A673 (cell line): Measurements from ENCODE around the gene P2RY2. TPM values are rescaled to one million over a fixed set of nuclear protein-coding genes. Genes with fewer than 3 reads are reported as not detected.

ENCODE experiments used
- BruUV-seq: library from RNA; stranded (reverse); fragments of 400-500 nt; replicated peaks from 2 replicates; lab custom pipeline; 2021; lab: Mats Ljungman, UMichigan
- CTCF ChIA-PET: fragments of 300-600 bp; sonication (Branson Sonifier 250); formaldehyde crosslinking; loops from one replicate; lab custom pipeline; 2022; ENCODE audit warnings: antibody characterized with exemption; lab: Charles Lee
- POLR2A ChIA-PET: fragments of 300-600 bp; sonication (Branson Sonifier 250); formaldehyde crosslinking; loops from one replicate; lab custom pipeline; 2022; ENCODE audit warnings: antibody characterized with exemption; ENCODE audit not compliant: low non-redundant PET; lab: Charles Lee
- DNase-seq: peaks from one replicate; pipeline ENCODE4 v3.0.0-alpha.2; 2015; ENCODE audit warnings: low spot score
- H3K27ac ChIP-seq: fragments of 200-600 bp; sonication (generic); 2 replicates; pipeline ENCODE4 v1.5.1; 2016; ENCODE audit warnings: mixed run types, low read depth, mild to moderate bottlenecking, mixed read lengths, antibody characterized with exemption, low read length; ENCODE audit not compliant: poor library complexity, severe bottlenecking
- H3K27me3 ChIP-seq: fragments of 200-600 bp; sonication (generic); replicated peaks from 2 replicates; pipeline ENCODE4 v1.6.1; 2017; ENCODE audit warnings: mixed run types, low read depth, mild to moderate bottlenecking, mixed read lengths, antibody characterized with exemption, low read length; ENCODE audit not compliant: insufficient read depth, poor library complexity
- H3K36me3 ChIP-seq: fragments of 200-600 bp; sonication (generic); 2 replicates; pipeline ENCODE4 v1.6.1; 2016; ENCODE audit warnings: mixed run types, mild to moderate bottlenecking, mixed read lengths, antibody characterized with exemption, low read length; ENCODE audit not compliant: insufficient read depth, poor library complexity, severe bottlenecking
- H3K4me1 ChIP-seq: fragments of 200-600 bp; sonication (generic); 2 replicates; pipeline ENCODE4 v1.6.1; 2017; ENCODE audit warnings: mixed run types, mild to moderate bottlenecking, mixed read lengths, antibody characterized with exemption, low read length; ENCODE audit not compliant: insufficient read depth, poor library complexity, severe bottlenecking
- H3K4me3 ChIP-seq: fragments of 200-600 bp; sonication (generic); 2 replicates; pipeline ENCODE4 v1.5.1; 2016; ENCODE audit warnings: low read depth, mixed run types, mild to moderate bottlenecking, mixed read lengths, low read length; ENCODE audit not compliant: poor library complexity, severe bottlenecking
- H3K9me3 ChIP-seq: fragments of 200-600 bp; sonication (generic); 2 replicates; pipeline ENCODE4 v1.6.1; 2016; ENCODE audit warnings: mixed run types, low read depth, mild to moderate bottlenecking, mixed read lengths, antibody characterized with exemption, low read length; ENCODE audit not compliant: poor library complexity, severe bottlenecking
- CTCF ChIP-seq: fragments of 300-800, 200-600 bp; sonication (generic); conservative IDR thresholded peaks from 2 replicates; pipeline ENCODE4 v1.5.1; 2017; ENCODE audit warnings: low read depth, mild to moderate bottlenecking, antibody characterized with exemption, low read length, moderate library complexity, mixed read lengths
- EZH2 ChIP-seq: fragments of 200-600 bp; sonication (generic); IDR thresholded peaks from 2 replicates; pipeline ENCODE4 v1.6.1; 2017; ENCODE audit warnings: borderline replicate concordance, low read depth, mild to moderate bottlenecking, mixed read lengths, antibody characterized with exemption, low read length; ENCODE audit not compliant: poor library complexity, severe bottlenecking
- intact Hi-C: fragments of 100-400 bp; cut with micrococcal nuclease; formaldehyde crosslinking; loops from one replicate; pipeline ENCODE4 v1.10.0; 2022; ENCODE audit not compliant: unreplicated experiment
- total RNA-seq: library from RNA; stranded (reverse); gene quantifications from 2 replicates; pipeline ENCODE4 v1.2.3, GENCODE V29; 2021

Gene P2RY2
- total RNA-seq, 1 experiment from 2014 or later = not detected

DNA sequence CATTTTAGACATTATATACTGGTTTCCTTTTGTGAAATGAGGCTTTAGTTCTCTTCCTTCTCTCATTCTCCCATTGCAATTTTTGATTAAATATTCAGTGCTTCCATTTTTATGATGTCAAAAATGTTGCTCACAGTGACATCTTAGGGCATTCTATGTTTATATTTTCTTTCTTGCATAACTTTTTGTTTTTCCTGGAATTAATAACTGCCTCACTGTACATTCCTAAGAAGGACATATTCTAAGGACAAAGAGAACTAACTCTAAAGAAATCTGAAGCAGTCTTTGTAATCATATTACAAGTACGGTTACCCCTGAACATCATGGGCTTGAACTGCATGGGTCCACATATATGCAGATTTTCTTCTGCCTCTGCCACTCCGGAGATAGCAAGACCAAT, 28.2 kb downstream of the P2RY2 start:
- POLR2A ChIA-PET = no interaction called here
- no TSS peak for BruUV-seq
- Histone ChIP-seq H3K36me3 (no peaks in the 10 kb centered on the region), H3K27me3 (no peaks in the 10 kb centered on the region), H3K9me3 (no peaks in the 10 kb centered on the region), H3K27ac (no peak overlapping the region), H3K4me1 (no peaks in the 10 kb centered on the region), H3K4me3 (no peak overlapping the region)
- no peak for DNase-seq
- intact Hi-C loops = loop anchor here (10.0 kb wide), 1 partner anchor 522 kb away; no protein-coding TSS in a partner anchor
- CTCF ChIA-PET = interaction anchor here (0.6 kb wide), 1 partner anchor 550 kb away, joined by 3 read pairs; no protein-coding TSS in a partner anchor
- TF ChIP-seq EZH2 = no peak

DNA sequence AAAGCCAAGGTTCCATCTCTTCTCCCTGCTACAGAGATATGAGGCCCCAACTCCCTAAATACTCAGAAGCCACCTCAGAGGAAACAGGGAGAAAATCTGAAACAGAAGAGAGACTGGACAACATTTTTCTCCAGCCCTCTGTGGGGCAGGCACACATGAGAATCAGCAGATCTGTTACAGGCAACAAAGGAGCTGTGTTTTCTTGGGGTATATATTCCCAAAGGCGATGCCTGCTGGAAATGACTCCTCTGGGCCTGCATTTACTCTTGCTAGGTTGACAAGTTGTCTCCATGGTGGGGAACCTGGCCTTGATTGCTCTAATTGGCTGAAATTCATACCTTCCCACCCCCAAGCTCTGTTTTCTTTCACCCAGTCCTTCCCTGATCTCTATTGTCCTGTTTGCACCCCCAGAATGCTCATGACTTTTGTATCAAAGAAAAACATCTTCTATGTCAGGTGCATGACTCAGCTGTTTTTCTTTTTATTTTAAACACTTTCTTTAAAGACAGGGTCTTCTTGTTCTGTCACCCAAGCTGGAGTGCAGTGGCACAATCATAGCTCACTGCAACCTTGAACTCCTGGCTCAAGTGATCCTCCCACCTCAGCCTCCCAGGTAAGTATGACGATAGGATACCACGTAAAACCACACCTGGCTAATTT, 30.6 kb downstream of the P2RY2 start:
- no TSS peak for BruUV-seq
- intact Hi-C loops = loop anchor here (10.0 kb wide), 1 partner anchor 524 kb away; no protein-coding TSS in a partner anchor
- Histone ChIP-seq H3K9me3 (no peaks in the 10 kb centered on the region), H3K4me3 (no peak overlapping the region), H3K4me1 (no peaks in the 10 kb centered on the region), H3K27ac (no peak overlapping the region), H3K27me3 (no peaks in the 10 kb centered on the region), H3K36me3 (no peaks in the 10 kb centered on the region)
- no peak for DNase-seq
- TF ChIP-seq CTCF = no peak
- TF ChIP-seq EZH2 = no peak
- POLR2A ChIA-PET = no interaction called here
- CTCF ChIA-PET = no interaction called here

DNA sequence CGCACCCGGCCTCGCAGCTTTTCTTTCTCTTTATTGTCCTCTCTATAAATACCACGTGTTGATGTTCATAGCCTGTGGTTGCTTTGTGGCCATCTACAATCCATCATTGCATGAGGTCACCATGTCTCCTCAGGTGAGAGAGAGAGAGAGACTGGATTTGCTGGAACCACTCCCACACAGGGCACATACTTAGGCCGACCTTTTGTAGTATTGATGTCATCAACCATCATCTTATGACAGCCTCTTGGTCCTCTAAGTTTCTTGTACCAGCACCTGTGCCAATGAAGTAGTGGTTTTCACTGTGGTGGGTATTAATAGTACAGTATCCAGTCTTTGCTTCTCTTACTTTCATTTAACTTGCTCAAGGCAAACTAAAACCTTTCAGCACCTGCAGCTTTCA, 31.2 kb downstream of the P2RY2 start:
- TF ChIP-seq EZH2 (no peak), CTCF (no peak)
- Histone ChIP-seq H3K4me1 (no peaks in the 10 kb centered on the region), H3K27me3 (no peaks in the 10 kb centered on the region), H3K36me3 (no peaks in the 10 kb centered on the region), H3K27ac (no peak overlapping the region), H3K4me3 (no peak overlapping the region), H3K9me3 (no peaks in the 10 kb centered on the region)
- DNase-seq = no peak
- BruUV-seq = no TSS peak
- intact Hi-C loops = loop anchor here (10.0 kb wide), 1 partner anchor 525 kb away; no protein-coding TSS in a partner anchor
- CTCF ChIA-PET = no interaction called here
- POLR2A ChIA-PET = no interaction called here
